H9 (cell line): ENCODE results near the gene FLNC. TPM values are rescaled to one million over a fixed set of nuclear protein-coding genes. Genes with fewer than 3 reads are reported as not detected.

Experiments
- DNase-seq: peaks from one replicate; pipeline ENCODE4 v3.0.0-alpha.2; 2017
- H2AFZ ChIP-seq: one replicate; pipeline ENCODE4 v1.6.1; 2013; ENCODE audit warnings: mild to moderate bottlenecking, low read length, control low read depth, moderate library complexity
- H2AK5ac ChIP-seq: 2 replicates; pipeline ENCODE4 v1.6.1; 2013; ENCODE audit warnings: low read length, control low read depth, mixed read lengths; ENCODE audit not compliant: insufficient read length
- H2BK120ac ChIP-seq: one replicate; pipeline ENCODE4 v1.6.1; 2013; ENCODE audit warnings: low read depth, mild to moderate bottlenecking, low read length, control low read depth, inconsistent platforms; ENCODE audit not compliant: poor library complexity, severe bottlenecking
- H2BK12ac ChIP-seq: 2 replicates; pipeline ENCODE4 v1.6.1; 2013; ENCODE audit warnings: low read length, control low read depth, mixed read lengths, low read depth; ENCODE audit not compliant: insufficient read length
- H2BK15ac ChIP-seq: 2 replicates; pipeline ENCODE4 v1.6.1; 2013; ENCODE audit warnings: low read depth, low read length, control low read depth
- H2BK20ac ChIP-seq: one replicate; pipeline ENCODE4 v1.6.1; 2013; ENCODE audit warnings: low read depth, mild to moderate bottlenecking, low read length, control low read depth, inconsistent platforms; ENCODE audit not compliant: poor library complexity, severe bottlenecking
- H2BK5ac ChIP-seq: 2 replicates; pipeline ENCODE4 v1.6.1; 2013; ENCODE audit warnings: low read length, control low read depth, mixed read lengths; ENCODE audit not compliant: insufficient read length
- H3K14ac ChIP-seq: 2 replicates; pipeline ENCODE4 v1.6.1; 2013; ENCODE audit warnings: low read length, control low read depth; ENCODE audit not compliant: insufficient read depth
- H3K18ac ChIP-seq: 2 replicates; pipeline ENCODE4 v1.6.1; 2013; ENCODE audit warnings: low read depth, mild to moderate bottlenecking, mixed read lengths, low read length, control low read depth; ENCODE audit not compliant: insufficient read length
- H3K23ac ChIP-seq: 2 replicates; pipeline ENCODE4 v1.6.1; 2013; ENCODE audit warnings: low read length, control low read depth, mixed read lengths, low read depth; ENCODE audit not compliant: insufficient read length
- H3K23me2 ChIP-seq: 2 replicates; pipeline ENCODE4 v1.6.1; 2013; ENCODE audit warnings: low read depth, mild to moderate bottlenecking, mixed read lengths, low read length, control low read depth; ENCODE audit not compliant: insufficient read length, poor library complexity, severe bottlenecking
- H3K27ac ChIP-seq: 2 replicates; pipeline ENCODE4 v1.5.1; 2013; ENCODE audit warnings: low read length, control low read depth, mixed read lengths, low read depth; ENCODE audit not compliant: insufficient read length
- H3K27me3 ChIP-seq: 2 replicates; pipeline ENCODE4 v1.6.1; 2013; ENCODE audit warnings: low read length, control low read depth, inconsistent platforms; ENCODE audit not compliant: insufficient read depth
- H3K4ac ChIP-seq: 2 replicates; pipeline ENCODE4 v1.6.1; 2013; ENCODE audit warnings: low read depth, mild to moderate bottlenecking, control low read depth, inconsistent platforms, low read length, moderate library complexity
- H3K4me1 ChIP-seq: 2 replicates; pipeline ENCODE4 v1.6.1; 2013; ENCODE audit warnings: low read length, control low read depth, inconsistent platforms; ENCODE audit not compliant: insufficient read depth
- H3K4me2 ChIP-seq: 2 replicates; pipeline ENCODE4 v1.6.1; 2013; ENCODE audit warnings: low read length, control low read depth, mixed read lengths; ENCODE audit not compliant: insufficient read length, insufficient read depth
- H3K56ac ChIP-seq: 2 replicates; pipeline ENCODE4 v1.6.1; 2013; ENCODE audit warnings: low read depth, mild to moderate bottlenecking, mixed read lengths, low read length, control low read depth; ENCODE audit not compliant: insufficient read length
- H3K79me1 ChIP-seq: 2 replicates; pipeline ENCODE4 v1.6.1; 2013; ENCODE audit warnings: low read depth, mild to moderate bottlenecking, moderate library complexity, low read length, control low read depth, inconsistent platforms; ENCODE audit not compliant: insufficient read depth, poor library complexity, severe bottlenecking
- H3K79me2 ChIP-seq: 2 replicates; pipeline ENCODE4 v1.6.1; 2013; ENCODE audit warnings: low read length, control low read depth, inconsistent platforms; ENCODE audit not compliant: insufficient read depth
- H3K9ac ChIP-seq: 2 replicates; pipeline ENCODE4 v1.6.1; 2013; ENCODE audit warnings: low read length, control low read depth, mixed read lengths; ENCODE audit not compliant: insufficient read length; ENCODE audit errors: extremely low read depth
- H3K9me3 ChIP-seq: one replicate; pipeline ENCODE4 v1.6.1; 2013; ENCODE audit warnings: low read depth, low read length, inconsistent platforms; ENCODE audit not compliant: control insufficient read depth
- H3T11ph ChIP-seq: one replicate; pipeline ENCODE4 v1.6.1; 2013; ENCODE audit warnings: mild to moderate bottlenecking, low read length, control low read depth, inconsistent platforms
- H4K20me1 ChIP-seq: one replicate; pipeline ENCODE4 v1.6.1; 2013; ENCODE audit not compliant: control insufficient read depth, insufficient read length, insufficient read depth
- H4K5ac ChIP-seq: 2 replicates; pipeline ENCODE4 v1.6.1; 2013; ENCODE audit warnings: low read depth, mild to moderate bottlenecking, mixed read lengths, low read length, control low read depth; ENCODE audit not compliant: insufficient read length
- H4K8ac ChIP-seq: replicated peaks from 2 replicates; pipeline ENCODE4 v1.6.1; 2013; ENCODE audit warnings: low read length, control low read depth, mixed read lengths, low read depth; ENCODE audit not compliant: insufficient read length
- H4K91ac ChIP-seq: 2 replicates; pipeline ENCODE4 v1.6.1; 2013; ENCODE audit warnings: low read depth, mild to moderate bottlenecking, moderate library complexity, mixed read lengths, low read length, control low read depth; ENCODE audit not compliant: insufficient read length
- H3K27ac Mint-ChIP-seq, 3 experiments: 2 replicates in 2 of 3; 3 replicates in 1 of 3; pipeline ENCODE4 v1.8.0; 2020 to 2021; ENCODE audit warnings: mixed read lengths in 3 of 3, mild to moderate bottlenecking in 1 of 3, moderate library complexity in 1 of 3
- H3K27me3 Mint-ChIP-seq: 2 replicates; pipeline ENCODE4 v1.8.0; 2021; ENCODE audit warnings: low read depth, mild to moderate bottlenecking, moderate library complexity, mixed read lengths
- H3K36me3 Mint-ChIP-seq, 3 experiments: 2 replicates in 2 of 3; 3 replicates in 1 of 3; pipeline ENCODE4 v1.8.0; 2020 to 2021; ENCODE audit warnings: low read depth in 3 of 3, mixed read lengths in 3 of 3; ENCODE audit not compliant: insufficient read depth in 1 of 3
- H3K4me1 Mint-ChIP-seq, 2 experiments: 2 replicates each; pipeline ENCODE4 v1.8.0; 2020; ENCODE audit warnings: mixed read lengths in 2 of 2
- H3K4me3 Mint-ChIP-seq, 2 experiments: 2 replicates in 1 of 2; 3 replicates in 1 of 2; pipeline ENCODE4 v1.8.0; 2020 to 2021; ENCODE audit warnings: mild to moderate bottlenecking in 2 of 2, mixed read lengths in 2 of 2, moderate library complexity in 1 of 2
- H3K9me3 Mint-ChIP-seq, 2 experiments: 2 replicates in 1 of 2; 3 replicates in 1 of 2; pipeline ENCODE4 v1.8.0; 2020; ENCODE audit warnings: mild to moderate bottlenecking in 2 of 2, mixed read lengths in 2 of 2, moderate library complexity in 1 of 2
- WGBS: extraction: QIAGEN DNeasy Blood & Tissue Kit; methylation state at CpG from one replicate; pipeline ENCODE4 v1.1.7; 2013; ENCODE audit warnings: missing lambda C conversion rate, low lambda C conversion rate, mixed read lengths; ENCODE audit not compliant: insufficient read length; ENCODE audit errors: extremely low coverage; 5-methylcytosine and 5-hydroxymethylcytosine counted together
- total RNA-seq: library from RNA; stranded (reverse); gene quantifications from 2 replicates; pipeline ENCODE4 v1.2.1, GENCODE V29; 2021
- TF ChIP-seq, protein P1 (sequence below): fragments of 200-600 bp; sonication (generic); conservative IDR thresholded peaks from 3 replicates; pipeline ENCODE4 v1.8.0; 2021; ENCODE audit warnings: antibody characterized with exemption, mild to moderate bottlenecking

FLNC gene
- total RNA-seq, 1 experiment from 2014 or later: 12.2 TPM

DNA sequence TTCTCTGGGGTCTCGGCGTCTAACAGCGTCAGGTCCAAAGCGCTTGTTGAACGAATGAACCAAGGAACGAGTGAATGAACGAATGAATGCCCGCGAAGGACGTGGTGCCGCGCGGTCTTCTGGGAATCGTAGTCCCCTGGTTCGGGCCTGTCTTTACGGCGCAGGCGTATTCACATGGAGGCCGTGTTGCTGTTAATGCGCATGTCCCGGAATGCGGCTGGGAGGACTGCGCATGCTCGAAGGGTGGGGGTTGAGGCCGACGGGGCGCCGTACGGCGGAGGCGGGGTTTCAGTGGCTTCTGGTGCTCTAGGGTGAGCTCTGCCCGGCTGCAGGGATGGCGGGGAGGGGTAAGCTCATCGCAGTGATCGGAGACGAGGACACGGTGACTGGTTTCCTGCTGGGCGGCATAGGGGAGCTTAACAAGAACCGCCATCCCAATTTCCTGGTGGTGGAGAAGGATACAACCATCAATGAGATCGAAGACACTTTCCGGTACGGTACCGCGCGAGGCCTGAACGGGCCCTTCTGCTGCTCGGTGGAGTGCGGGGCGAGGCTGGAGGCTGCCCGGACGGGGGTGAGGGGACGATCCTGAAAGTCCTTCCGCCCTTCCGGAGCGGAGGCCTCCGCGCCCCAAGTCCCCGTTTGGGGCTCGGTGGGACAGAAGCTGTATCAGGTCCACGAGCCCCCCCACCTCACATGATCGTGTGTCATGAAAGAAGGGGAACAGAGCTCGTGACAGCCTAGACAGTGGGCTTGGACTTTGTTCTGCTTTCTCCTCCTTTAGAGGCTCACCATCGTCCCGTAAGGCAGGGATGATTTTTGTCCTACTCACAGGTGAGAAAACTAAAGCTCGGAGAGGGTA is 32.6 kb downstream of the FLNC start, which contains the start of gene ATP6V1F:
ATP6V1F (plus strand) TSS at position 286 of the 862 bp plus-strand sequence; CDS start at position 335, 49 bp downstream.
- no CpG with 5 or more reads among the region's 65 CpGs for WGBS
- H3K9me3 ChIP-seq: no peaks in the 10 kb centered on the region
- no peak within 1 kb of the TSS for H3T11ph ChIP-seq
- H3K4me1 ChIP-seq: 0 out of 2 replicates have a peak, but pooled peaks cover 3% of the 10 kb centered on the region
- H3K18ac ChIP-seq: no peak within 1 kb of the TSS
- peak within 1 kb of the TSS; percentile 96 for H3K4me2 ChIP-seq
- Mint-ChIP-seq H3K4me1 (peaks cover 28 to 39% of the 10 kb centered on the region in 2 experiments), H3K27ac (peak within 1 kb of the TSS; percentile 85 to 98 (median 89); a peak in 6 of 7 replicates), H3K9me3 (no peaks in the 10 kb centered on the region; a peak in 1 of 5 replicates), H3K4me3 (peak within 1 kb of the TSS; percentile 97 to 98), H3K36me3 (peaks cover 11 to 17% (median 15%) of the 10 kb centered on the region in 3 experiments), H3K27me3 (peaks cover 15% of the 10 kb centered on the region)
- TF ChIP-seq, protein P1, sequence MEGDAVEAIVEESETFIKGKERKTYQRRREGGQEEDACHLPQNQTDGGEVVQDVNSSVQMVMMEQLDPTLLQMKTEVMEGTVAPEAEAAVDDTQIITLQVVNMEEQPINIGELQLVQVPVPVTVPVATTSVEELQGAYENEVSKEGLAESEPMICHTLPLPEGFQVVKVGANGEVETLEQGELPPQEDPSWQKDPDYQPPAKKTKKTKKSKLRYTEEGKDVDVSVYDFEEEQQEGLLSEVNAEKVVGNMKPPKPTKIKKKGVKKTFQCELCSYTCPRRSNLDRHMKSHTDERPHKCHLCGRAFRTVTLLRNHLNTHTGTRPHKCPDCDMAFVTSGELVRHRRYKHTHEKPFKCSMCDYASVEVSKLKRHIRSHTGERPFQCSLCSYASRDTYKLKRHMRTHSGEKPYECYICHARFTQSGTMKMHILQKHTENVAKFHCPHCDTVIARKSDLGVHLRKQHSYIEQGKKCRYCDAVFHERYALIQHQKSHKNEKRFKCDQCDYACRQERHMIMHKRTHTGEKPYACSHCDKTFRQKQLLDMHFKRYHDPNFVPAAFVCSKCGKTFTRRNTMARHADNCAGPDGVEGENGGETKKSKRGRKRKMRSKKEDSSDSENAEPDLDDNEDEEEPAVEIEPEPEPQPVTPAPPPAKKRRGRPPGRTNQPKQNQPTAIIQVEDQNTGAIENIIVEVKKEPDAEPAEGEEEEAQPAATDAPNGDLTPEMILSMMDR: no peak
- no peak within 1 kb of the TSS for H3K27ac ChIP-seq
- no peak within 1 kb of the TSS for H4K8ac ChIP-seq
- H2BK5ac ChIP-seq: no peak within 1 kb of the TSS
- no peaks in the 10 kb centered on the region for H4K20me1 ChIP-seq
- H2AK5ac ChIP-seq: no peak within 1 kb of the TSS
- H3K4ac ChIP-seq: no peak within 1 kb of the TSS
- no peaks in the 10 kb centered on the region; the same call in 1 of the 2 replicates for H3K79me2 ChIP-seq
- no peak within 1 kb of the TSS for H2BK20ac ChIP-seq
- no peak within 1 kb of the TSS for H4K5ac ChIP-seq
- H3K23me2 ChIP-seq: peaks cover 8% of the 10 kb centered on the region
- H3K79me1 ChIP-seq: no peaks in the 10 kb centered on the region
- peak within 1 kb of the TSS; percentile 56 for H3K9ac ChIP-seq
- no peak within 1 kb of the TSS for H3K14ac ChIP-seq
- no peaks in the 10 kb centered on the region; the same call in 1 of the 2 replicates for H3K27me3 ChIP-seq
- no peak within 1 kb of the TSS for H2BK12ac ChIP-seq
- H3K23ac ChIP-seq: no peak within 1 kb of the TSS
- DNase-seq: peak; percentile 98
- no peak within 1 kb of the TSS for H2BK15ac ChIP-seq
- H3K56ac ChIP-seq: no peak within 1 kb of the TSS
- H2BK120ac ChIP-seq: no peak within 1 kb of the TSS
- no peak within 1 kb of the TSS for H4K91ac ChIP-seq
- peak within 1 kb of the TSS; percentile 3 for H2AFZ ChIP-seq
